Osteocyte (in vitro differentiated cells): ENCODE data around the gene CRTAC1. TPM values are rescaled to one million over a fixed set of nuclear protein-coding genes. Genes with fewer than 3 reads are reported as not detected.
A peak's percentile ranks its signal among the peaks of the same experiment; 100 is the strongest.

Source experiments
- DNase-seq: peaks from one replicate; pipeline ENCODE4 v3.0.0; 2021; ENCODE audit warnings: mixed read lengths; ENCODE audit not compliant: unreplicated experiment; ENCODE audit errors: extremely low spot score
- H3K27ac Mint-ChIP-seq: one replicate; pipeline ENCODE4 v1.8.0; 2021; ENCODE audit warnings: mild to moderate bottlenecking, mixed read lengths; ENCODE audit not compliant: unreplicated experiment
- H3K27me3 Mint-ChIP-seq: one replicate; pipeline ENCODE4 v1.8.0; 2021; ENCODE audit warnings: mixed read lengths; ENCODE audit not compliant: unreplicated experiment
- H3K36me3 Mint-ChIP-seq: one replicate; pipeline ENCODE4 v1.8.0; 2021; ENCODE audit warnings: mixed read lengths; ENCODE audit not compliant: unreplicated experiment
- H3K4me1 Mint-ChIP-seq: one replicate; pipeline ENCODE4 v1.8.0; 2021; ENCODE audit warnings: mixed read lengths; ENCODE audit not compliant: unreplicated experiment
- H3K4me3 Mint-ChIP-seq: one replicate; pipeline ENCODE4 v1.8.0; 2021; ENCODE audit warnings: mild to moderate bottlenecking, moderate library complexity, mixed read lengths; ENCODE audit not compliant: unreplicated experiment
- H3K9me3 Mint-ChIP-seq: one replicate; pipeline ENCODE4 v1.8.0; 2021; ENCODE audit warnings: mixed read lengths; ENCODE audit not compliant: unreplicated experiment
- CTCF ChIP-seq: fragments of 200-600 bp; sonication (generic); IDR thresholded peaks from 2 replicates; pipeline ENCODE4 v1.5.0; 2021; ENCODE audit warnings: antibody characterized with exemption, mild to moderate bottlenecking, moderate library complexity
- total RNA-seq: library from RNA; stranded (reverse); gene quantifications from 2 replicates; pipeline ENCODE4 v1.2.1, GENCODE V29; 2021

Gene CRTAC1
- total RNA-seq, 1 donor from 2014 or later = 0.16 TPM

- peaks cover 20% of the 10 kb centered on the region for H3K4me1 Mint-ChIP-seq
- H3K9me3 Mint-ChIP-seq = no peaks in the 10 kb centered on the region
- no peak for DNase-seq
- peaks cover 29% of the 10 kb centered on the region for H3K27me3 Mint-ChIP-seq
- TF ChIP-seq CTCF = no peak
- no peaks in the 10 kb centered on the region for H3K36me3 Mint-ChIP-seq
- H3K27ac Mint-ChIP-seq = no peak overlapping the region
- no peak overlapping the region for H3K4me3 Mint-ChIP-seq
Measured at GRCh38 chr10:97870990-97871389, 159.4 kb downstream of the CRTAC1 start.

- DNase-seq = peak; percentile 95
- peak overlapping the region; percentile 27 for H3K27ac Mint-ChIP-seq
Measured at GRCh38 chr10:97869091-97870042, 161.1 kb downstream of the CRTAC1 start.

DNA sequence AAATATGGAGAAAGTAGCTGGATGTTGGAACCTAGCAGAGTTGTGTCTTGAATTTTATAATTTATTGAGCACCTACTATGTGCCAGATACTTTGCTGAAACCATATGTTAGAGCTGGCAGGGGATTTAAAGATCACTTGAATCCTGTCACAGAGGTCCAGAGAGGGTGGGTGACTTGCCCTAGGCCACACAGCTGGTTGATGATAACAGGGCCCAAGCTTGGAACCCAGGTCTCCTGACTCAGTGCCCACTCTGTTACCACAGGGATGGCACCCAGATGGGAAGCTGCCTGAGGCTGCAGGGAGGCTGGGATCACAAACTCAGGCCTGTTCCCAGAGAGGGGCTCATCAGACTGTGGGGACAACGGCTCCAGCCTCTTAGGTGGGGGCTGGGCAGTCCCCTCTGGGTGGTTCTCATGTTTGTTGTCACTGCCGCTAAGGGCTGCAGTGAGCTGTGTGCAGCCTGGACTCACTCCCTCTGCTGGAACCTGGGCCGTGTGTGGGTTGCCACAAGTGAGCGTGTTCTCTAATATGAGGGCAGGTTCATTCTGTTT lies 162.2 kb downstream of the CRTAC1 start:
- peaks cover 29% of the 10 kb centered on the region for H3K27me3 Mint-ChIP-seq
- no peaks in the 10 kb centered on the region for H3K36me3 Mint-ChIP-seq
- no peak for DNase-seq
- no peak overlapping the region for H3K4me3 Mint-ChIP-seq
- no peak overlapping the region for H3K27ac Mint-ChIP-seq
- H3K4me1 Mint-ChIP-seq = peaks cover 13% of the 10 kb centered on the region
- H3K9me3 Mint-ChIP-seq = no peaks in the 10 kb centered on the region
- TF ChIP-seq CTCF = no peak

More at GRCh38 chr10:97869091-97870042, 161.1 kb downstream of the CRTAC1 start:
- H3K4me1 Mint-ChIP-seq = peaks cover 13% of the 10 kb centered on the region
- TF ChIP-seq CTCF = peak; percentile 84
- H3K4me3 Mint-ChIP-seq = no peak overlapping the region
- H3K27me3 Mint-ChIP-seq = peaks cover 29% of the 10 kb centered on the region
- H3K36me3 Mint-ChIP-seq = no peaks in the 10 kb centered on the region
- no peaks in the 10 kb centered on the region for H3K9me3 Mint-ChIP-seq

DNA sequence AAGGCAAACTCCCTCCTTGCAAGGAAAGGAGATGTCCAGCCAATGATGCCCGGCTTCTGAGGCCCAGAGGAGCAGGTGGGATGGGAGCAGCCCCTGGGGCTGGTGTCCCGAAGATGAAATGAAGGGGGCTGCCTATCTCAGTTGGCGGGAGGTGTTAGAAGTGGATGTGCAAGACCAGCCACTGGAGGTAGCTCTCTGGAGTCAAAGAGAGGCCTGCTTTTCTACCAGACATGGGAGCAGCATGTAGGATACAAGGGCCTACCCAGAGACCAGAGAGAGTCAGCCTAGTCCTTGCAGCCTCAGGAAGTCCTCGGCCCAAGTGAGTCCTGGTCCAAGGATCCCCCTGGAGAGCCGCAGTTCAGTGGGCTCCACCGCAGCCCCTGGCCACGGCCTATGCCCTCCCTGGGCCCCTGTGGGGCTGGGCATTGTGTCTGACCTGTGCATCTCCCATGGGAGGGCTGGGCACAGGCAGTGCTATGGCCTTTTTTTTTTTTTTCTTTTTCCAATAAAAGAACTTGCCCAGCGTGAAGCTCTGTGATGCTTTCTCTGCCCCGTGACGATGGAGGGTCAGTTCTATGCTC lies 163.1 kb downstream of the CRTAC1 start:
- no peaks in the 10 kb centered on the region for H3K9me3 Mint-ChIP-seq
- no peak for DNase-seq
- no peak overlapping the region for H3K4me3 Mint-ChIP-seq
- H3K36me3 Mint-ChIP-seq = no peaks in the 10 kb centered on the region
- no peak overlapping the region for H3K27ac Mint-ChIP-seq
- peaks cover 13% of the 10 kb centered on the region for H3K4me1 Mint-ChIP-seq
- peaks cover 22% of the 10 kb centered on the region for H3K27me3 Mint-ChIP-seq
- no peak for TF ChIP-seq CTCF
